PC-9 (cell line): ENCODE data around the gene USP54. TPM values are rescaled to one million over a fixed set of nuclear protein-coding genes. Genes with fewer than 3 reads are reported as not detected.

ENCODE experiments used
- BruUV-seq: library from RNA; stranded (reverse); fragments of 400-500 nt; replicated peaks from 2 replicates; lab custom pipeline; 2021; lab: Mats Ljungman, UMichigan
- CTCF ChIA-PET: fragments of 300-600 bp; sonication (Branson Sonifier 250); formaldehyde crosslinking; loops from one replicate; lab custom pipeline; 2022; ENCODE audit warnings: antibody characterized with exemption; lab: Charles Lee
- POLR2A ChIA-PET: fragments of 300-600 bp; sonication (Branson Sonifier 250); formaldehyde crosslinking; loops from one replicate; lab custom pipeline; 2022; ENCODE audit warnings: antibody characterized with exemption; ENCODE audit not compliant: unreplicated experiment; lab: Charles Lee
- DNase-seq, 2 experiments: peaks; one replicate each; pipeline versions ENCODE4 v3.0.0 to v3.0.0-alpha.2; 2015 to 2022; ENCODE audit warnings: mixed read lengths in 1 of 2
- H2AFZ ChIP-seq: fragments of 200-600 bp; sonication (generic); 2 replicates; pipeline ENCODE4 v1.8.1; 2017; ENCODE audit warnings: antibody characterized with exemption
- H3F3A ChIP-seq: fragments of 200-600 bp; sonication (generic); 2 replicates; pipeline ENCODE4 v1.8.1; 2017; ENCODE audit warnings: antibody characterized with exemption, mild to moderate bottlenecking, low read depth; ENCODE audit not compliant: insufficient read depth
- H3K27ac ChIP-seq: fragments of 200-600 bp; sonication (generic); 2 replicates; pipeline ENCODE4 v1.6.1; 2016; ENCODE audit warnings: mixed run types
- H3K27me3 ChIP-seq: fragments of 200-600 bp; sonication (generic); 2 replicates; pipeline ENCODE4 v1.6.1; 2016; ENCODE audit warnings: low read depth, mixed run types; ENCODE audit not compliant: insufficient read depth
- H3K36me3 ChIP-seq: fragments of 200-600 bp; sonication (generic); 2 replicates; pipeline ENCODE4 v1.6.1; 2016; ENCODE audit warnings: low read depth, mixed run types
- H3K4me1 ChIP-seq: fragments of 200-600 bp; sonication (generic); replicated peaks from 2 replicates; pipeline ENCODE4 v1.6.1; 2016; ENCODE audit warnings: mixed run types; ENCODE audit not compliant: insufficient read depth
- H3K4me2 ChIP-seq: fragments of 200-600 bp; sonication (generic); 2 replicates; pipeline ENCODE4 v1.6.1; 2017; ENCODE audit warnings: mixed run types
- H3K4me3 ChIP-seq: fragments of 200-600 bp; sonication (generic); 2 replicates; pipeline ENCODE4 v1.6.1; 2016; ENCODE audit warnings: mixed run types
- H3K79me2 ChIP-seq: fragments of 200-600 bp; sonication (generic); 2 replicates; pipeline ENCODE4 v1.6.1; 2017; ENCODE audit warnings: low read depth, mixed run types
- H3K9me2 ChIP-seq: fragments of 200-600 bp; sonication (generic); 2 replicates; pipeline ENCODE4 v1.8.1; 2017; ENCODE audit warnings: mild to moderate bottlenecking; ENCODE audit not compliant: insufficient read depth
- H3K9me3 ChIP-seq: fragments of 200-600 bp; sonication (generic); 2 replicates; pipeline ENCODE4 v1.8.1; 2016; ENCODE audit warnings: low read depth; ENCODE audit not compliant: insufficient read depth
- H4K20me1 ChIP-seq: fragments of 200-600 bp; sonication (generic); 2 replicates; pipeline ENCODE4 v1.8.1; 2017; ENCODE audit not compliant: insufficient read depth
- EZH2 ChIP-seq: fragments of 200-600 bp; sonication (generic); IDR thresholded peaks from 2 replicates; pipeline ENCODE4 v1.8.0; 2017; ENCODE audit warnings: antibody characterized with exemption, low read depth
- intact Hi-C: fragments of 100-400 bp; cut with micrococcal nuclease; formaldehyde crosslinking; loops from one replicate; pipeline ENCODE4 v1.10.0; 2022; ENCODE audit not compliant: unreplicated experiment
- total RNA-seq: library from RNA; stranded (reverse); gene quantifications from 2 replicates; pipeline ENCODE4 v1.2.3, GENCODE V29; 2021
- TF ChIP-seq, protein P1 (sequence below): fragments of 200-600 bp; sonication (generic); conservative IDR thresholded peaks from 2 replicates; pipeline ENCODE4 v1.6.1; 2017; ENCODE audit warnings: mixed run types, antibody characterized with exemption, mild to moderate bottlenecking, moderate library complexity

Gene USP54
- total RNA-seq, 1 experiment from 2014 or later: 52.4 TPM

DNA sequence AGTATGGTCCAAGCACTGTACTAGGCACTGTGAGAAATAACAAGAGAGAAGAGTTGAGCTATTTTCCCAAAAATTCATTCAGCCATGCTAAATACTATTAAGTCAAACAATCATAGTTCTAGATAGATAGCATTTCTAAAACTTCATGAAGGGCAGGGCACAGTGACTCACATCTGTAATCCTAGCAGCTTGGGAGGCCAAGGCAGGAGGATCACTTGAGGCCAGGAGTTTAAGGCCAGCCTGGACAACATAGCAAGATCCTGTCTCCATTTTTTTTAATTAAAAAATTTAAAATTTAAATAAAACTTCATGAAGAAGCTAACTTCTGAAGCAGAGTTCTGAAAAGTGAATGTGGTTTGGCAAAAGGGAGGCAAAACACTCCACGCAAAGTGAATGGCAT is 29.9 kb downstream of the USP54 start:
- H3K36me3 ChIP-seq: 0 out of 2 replicates have a peak, but pooled peaks cover 4% of the 10 kb centered on the region
- no peak overlapping the region for H3K4me2 ChIP-seq
- ChIA-PET CTCF (interaction anchor here (0.6 to 0.7 kb wide), 2 partner anchors 30 to 108 kb away, joined by 4 to 12 read pairs; partner anchors contain the start of gene USP54), POLR2A (no interaction called here)
- intact Hi-C loops: no loop called here
- BruUV-seq: no TSS peak
- no peaks in the 10 kb centered on the region for H3K9me3 ChIP-seq
- H3K4me3 ChIP-seq: no peak overlapping the region
- H3K9me2 ChIP-seq: no peaks in the 10 kb centered on the region
- no peaks in the 10 kb centered on the region for H3K79me2 ChIP-seq
- H3K27me3 ChIP-seq: no peaks in the 10 kb centered on the region
- no peaks in the 10 kb centered on the region for H4K20me1 ChIP-seq
- no peak for DNase-seq
- H3K4me1 ChIP-seq: no peaks in the 10 kb centered on the region
- H3F3A ChIP-seq: no peaks in the 10 kb centered on the region
- H3K27ac ChIP-seq: no peak overlapping the region
- no peak overlapping the region for H2AFZ ChIP-seq
- TF ChIP-seq, protein P1, sequence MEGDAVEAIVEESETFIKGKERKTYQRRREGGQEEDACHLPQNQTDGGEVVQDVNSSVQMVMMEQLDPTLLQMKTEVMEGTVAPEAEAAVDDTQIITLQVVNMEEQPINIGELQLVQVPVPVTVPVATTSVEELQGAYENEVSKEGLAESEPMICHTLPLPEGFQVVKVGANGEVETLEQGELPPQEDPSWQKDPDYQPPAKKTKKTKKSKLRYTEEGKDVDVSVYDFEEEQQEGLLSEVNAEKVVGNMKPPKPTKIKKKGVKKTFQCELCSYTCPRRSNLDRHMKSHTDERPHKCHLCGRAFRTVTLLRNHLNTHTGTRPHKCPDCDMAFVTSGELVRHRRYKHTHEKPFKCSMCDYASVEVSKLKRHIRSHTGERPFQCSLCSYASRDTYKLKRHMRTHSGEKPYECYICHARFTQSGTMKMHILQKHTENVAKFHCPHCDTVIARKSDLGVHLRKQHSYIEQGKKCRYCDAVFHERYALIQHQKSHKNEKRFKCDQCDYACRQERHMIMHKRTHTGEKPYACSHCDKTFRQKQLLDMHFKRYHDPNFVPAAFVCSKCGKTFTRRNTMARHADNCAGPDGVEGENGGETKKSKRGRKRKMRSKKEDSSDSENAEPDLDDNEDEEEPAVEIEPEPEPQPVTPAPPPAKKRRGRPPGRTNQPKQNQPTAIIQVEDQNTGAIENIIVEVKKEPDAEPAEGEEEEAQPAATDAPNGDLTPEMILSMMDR: no peak
- no peak for TF ChIP-seq EZH2

DNA sequence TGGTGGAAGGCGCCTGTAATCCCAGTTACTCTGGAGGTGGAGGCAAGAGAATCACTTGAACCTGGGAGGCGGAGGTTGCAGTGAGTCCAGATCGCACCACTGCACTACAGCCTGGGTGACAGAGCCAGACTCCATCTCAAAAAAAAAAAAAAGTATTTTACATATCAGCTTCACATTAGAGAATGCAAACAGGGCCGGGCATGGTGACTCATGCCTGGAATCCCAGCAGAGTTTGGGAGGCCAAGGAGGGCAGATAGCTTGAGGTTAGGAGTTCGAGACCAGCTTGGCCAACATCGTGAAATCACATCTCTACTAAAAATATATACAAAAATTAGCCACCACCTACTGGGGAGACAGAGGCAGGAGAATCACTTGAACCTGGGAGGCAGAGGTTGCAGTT is 31.6 kb downstream of the USP54 start:
- DNase-seq: peak in 1 of 2 experiments; percentile 3
- intact Hi-C loops: no loop called here
- Histone ChIP-seq H3F3A (no peaks in the 10 kb centered on the region; the same call in 1 of the 2 replicates), H2AFZ (no peak overlapping the region), H3K9me3 (no peaks in the 10 kb centered on the region), H3K9me2 (0 out of 2 replicates have a peak, but pooled peaks cover 3% of the 10 kb centered on the region), H4K20me1 (no peaks in the 10 kb centered on the region), H3K4me1 (no peaks in the 10 kb centered on the region), H3K79me2 (no peaks in the 10 kb centered on the region), H3K27me3 (no peaks in the 10 kb centered on the region), H3K4me2 (no peak overlapping the region), H3K36me3 (no peaks in the 10 kb centered on the region), H3K4me3 (no peak overlapping the region), H3K27ac (no peak overlapping the region)
- POLR2A ChIA-PET: no interaction called here
- TF ChIP-seq, protein P1: no peak
- no peak for TF ChIP-seq EZH2
- no TSS peak for BruUV-seq
- CTCF ChIA-PET: no interaction called here

DNA sequence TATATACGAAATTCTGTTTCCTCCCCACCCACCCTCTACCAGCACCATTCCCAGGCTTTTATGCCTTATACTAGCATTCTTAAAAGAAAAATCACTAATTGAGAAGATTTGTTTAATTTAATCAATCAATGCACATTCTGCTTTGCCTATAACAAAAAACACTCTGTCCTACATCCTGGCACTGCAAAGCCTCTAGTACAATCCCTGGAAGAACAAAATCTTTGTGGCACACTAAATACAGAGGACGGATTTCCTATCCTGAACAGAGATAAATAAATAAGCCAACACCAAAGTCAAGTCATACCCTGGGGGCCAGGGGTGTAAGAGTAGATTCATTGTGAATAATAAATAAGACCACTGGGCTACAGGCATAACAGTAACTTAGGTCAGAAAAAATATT is 34.3 kb downstream of the USP54 start:
- H4K20me1 ChIP-seq: no peaks in the 10 kb centered on the region
- H3K27me3 ChIP-seq: no peaks in the 10 kb centered on the region
- H3K79me2 ChIP-seq: no peaks in the 10 kb centered on the region
- CTCF ChIA-PET: no interaction called here
- no TSS peak for BruUV-seq
- no peak overlapping the region for H3K27ac ChIP-seq
- H3K9me2 ChIP-seq: 0 out of 2 replicates have a peak, but pooled peaks cover 3% of the 10 kb centered on the region
- no peaks in the 10 kb centered on the region for H3K4me1 ChIP-seq
- TF ChIP-seq, protein P1: no peak
- TF ChIP-seq EZH2: no peak
- POLR2A ChIA-PET: no interaction called here
- H3K4me2 ChIP-seq: no peak overlapping the region
- H3K36me3 ChIP-seq: no peaks in the 10 kb centered on the region
- H3F3A ChIP-seq: no peaks in the 10 kb centered on the region; the same call in 1 of the 2 replicates
- H3K9me3 ChIP-seq: no peaks in the 10 kb centered on the region
- no peak overlapping the region for H2AFZ ChIP-seq
- intact Hi-C loops: no loop called here
- no peak overlapping the region for H3K4me3 ChIP-seq
- no peak for DNase-seq
